Neuron (in vitro differentiated cells): ENCODE measurements around the gene SNAPC1.
"Not testable (repeated sequence)": the region's sequence is repeated elsewhere in the genome, so short reads cannot be mapped to it uniquely, and the experiment has no call there.

Experiments
- H2AFZ ChIP-seq: one replicate; pipeline ENCODE4 v1.6.1; 2013; ENCODE audit warnings: low read depth, mild to moderate bottlenecking, inconsistent platforms, low read length, moderate library complexity
- H3K27me3 ChIP-seq: one replicate; pipeline ENCODE4 v1.6.1; 2013; ENCODE audit warnings: low read length; ENCODE audit not compliant: insufficient read depth
- H3K36me3 ChIP-seq: one replicate; pipeline ENCODE4 v1.6.1; 2013; ENCODE audit warnings: low read length; ENCODE audit not compliant: insufficient read depth
- H3K4me1 ChIP-seq: one replicate; pipeline ENCODE4 v1.6.1; 2013; ENCODE audit warnings: low read length; ENCODE audit not compliant: insufficient read depth
- H3K4me3 ChIP-seq: 2 replicates; pipeline ENCODE4 v1.5.1; 2013; ENCODE audit warnings: mild to moderate bottlenecking, low read length, moderate library complexity
- H3K9me3 ChIP-seq: one replicate; pipeline ENCODE4 v1.6.1; 2013; ENCODE audit warnings: low read length

SNAPC1 gene

GRCh38 chr14:61736751-61737150, 25.5 kb upstream of the SNAPC1 start:
- Histone ChIP-seq H2AFZ (no peak overlapping the region), H3K36me3 (peaks cover 86% of the 10 kb centered on the region), H3K4me3 (no peak overlapping the region), H3K9me3 (no peaks in the 10 kb centered on the region), H3K4me1 (no peaks in the 10 kb centered on the region), H3K27me3 (no peaks in the 10 kb centered on the region)

- H3K4me3 ChIP-seq: no peak overlapping the region
- no peaks in the 10 kb centered on the region for H3K4me1 ChIP-seq
- no peaks in the 10 kb centered on the region for H3K27me3 ChIP-seq
- H3K9me3 ChIP-seq: no peaks in the 10 kb centered on the region
- no peak overlapping the region for H2AFZ ChIP-seq
- H3K36me3 ChIP-seq: peaks cover 86% of the 10 kb centered on the region
Measured at GRCh38 chr14:61737915-61738314, 24.3 kb upstream of the SNAPC1 start.

GRCh38 chr14:61739133-61739532, 23.1 kb upstream of the SNAPC1 start:
- Histone ChIP-seq H3K4me3 (no peak overlapping the region), H3K9me3 (no peaks in the 10 kb centered on the region), H2AFZ (no peak overlapping the region), H3K36me3 (peaks cover 86% of the 10 kb centered on the region), H3K27me3 (no peaks in the 10 kb centered on the region), H3K4me1 (no peaks in the 10 kb centered on the region)

- Histone ChIP-seq H3K36me3 (peaks cover 84% of the 10 kb centered on the region), H2AFZ (no peak overlapping the region), H3K9me3 (no peaks in the 10 kb centered on the region), H3K4me1 (no peaks in the 10 kb centered on the region), H3K4me3 (no peak overlapping the region), H3K27me3 (no peaks in the 10 kb centered on the region)
Measured at GRCh38 chr14:61742371-61742770, 19.8 kb upstream of the SNAPC1 start.

GRCh38 chr14:61744238-61744637, 18.0 kb upstream of the SNAPC1 start:
- no peak overlapping the region for H2AFZ ChIP-seq
- H3K36me3 ChIP-seq: peaks cover 80% of the 10 kb centered on the region
- H3K9me3 ChIP-seq: no peaks in the 10 kb centered on the region
- H3K27me3 ChIP-seq: no peaks in the 10 kb centered on the region
- H3K4me3 ChIP-seq: no peak overlapping the region
- H3K4me1 ChIP-seq: no peaks in the 10 kb centered on the region

- H3K27me3 ChIP-seq, H2AFZ ChIP-seq, H3K4me1 ChIP-seq, H3K9me3 ChIP-seq, H3K4me3 ChIP-seq: not testable (repeated sequence)
- peaks cover 72% of the 10 kb centered on the region for H3K36me3 ChIP-seq
Measured at GRCh38 chr14:61746346-61746745, 15.9 kb upstream of the SNAPC1 start.

- Histone ChIP-seq H3K4me3 (no peak overlapping the region), H3K4me1 (no peaks in the 10 kb centered on the region), H2AFZ (no peak overlapping the region), H3K9me3 (no peaks in the 10 kb centered on the region), H3K27me3 (no peaks in the 10 kb centered on the region), H3K36me3 (peaks cover 68% of the 10 kb centered on the region)
Measured at GRCh38 chr14:61746881-61747280, 15.3 kb upstream of the SNAPC1 start.

- Histone ChIP-seq H2AFZ (no peak overlapping the region), H3K36me3 (peaks cover 63% of the 10 kb centered on the region), H3K9me3 (no peaks in the 10 kb centered on the region), H3K4me3 (no peak overlapping the region), H3K27me3 (no peaks in the 10 kb centered on the region), H3K4me1 (no peaks in the 10 kb centered on the region)
Measured at GRCh38 chr14:61747342-61747741, 14.9 kb upstream of the SNAPC1 start.

GRCh38 chr14:61749264-61749663, 13.0 kb upstream of the SNAPC1 start:
- peaks cover 46% of the 10 kb centered on the region for H3K36me3 ChIP-seq
- H3K27me3 ChIP-seq: no peaks in the 10 kb centered on the region
- peaks cover under 1% of the 10 kb centered on the region for H3K4me1 ChIP-seq
- no peak overlapping the region for H2AFZ ChIP-seq
- no peak overlapping the region for H3K4me3 ChIP-seq
- H3K9me3 ChIP-seq: no peaks in the 10 kb centered on the region

GRCh38 chr14:61749867-61750266, 12.4 kb upstream of the SNAPC1 start:
- no peaks in the 10 kb centered on the region for H3K9me3 ChIP-seq
- H3K4me1 ChIP-seq: peaks cover 6% of the 10 kb centered on the region
- no peak overlapping the region for H2AFZ ChIP-seq
- peaks cover 41% of the 10 kb centered on the region for H3K36me3 ChIP-seq
- no peak overlapping the region for H3K4me3 ChIP-seq
- H3K27me3 ChIP-seq: no peaks in the 10 kb centered on the region

- no peak overlapping the region for H3K4me3 ChIP-seq
- peaks cover 6% of the 10 kb centered on the region for H3K4me1 ChIP-seq
- H3K36me3 ChIP-seq: peaks cover 33% of the 10 kb centered on the region
- no peak overlapping the region for H2AFZ ChIP-seq
- no peaks in the 10 kb centered on the region for H3K27me3 ChIP-seq
- no peaks in the 10 kb centered on the region for H3K9me3 ChIP-seq
Measured at GRCh38 chr14:61750708-61751474, 11.3 kb upstream of the SNAPC1 start.

- Histone ChIP-seq H2AFZ (no peak overlapping the region), H3K9me3 (no peaks in the 10 kb centered on the region), H3K27me3 (no peaks in the 10 kb centered on the region), H3K4me1 (peaks cover 6% of the 10 kb centered on the region), H3K36me3 (peaks cover 29% of the 10 kb centered on the region), H3K4me3 (no peak overlapping the region)
Measured at GRCh38 chr14:61751475-61751989, 10.7 kb upstream of the SNAPC1 start.

GRCh38 chr14:61752626-61753025, 9.6 kb upstream of the SNAPC1 start:
- peaks cover 19% of the 10 kb centered on the region for H3K36me3 ChIP-seq
- H2AFZ ChIP-seq: no peak overlapping the region
- H3K9me3 ChIP-seq: no peaks in the 10 kb centered on the region
- no peaks in the 10 kb centered on the region for H3K27me3 ChIP-seq
- no peak overlapping the region for H3K4me3 ChIP-seq
- peaks cover 6% of the 10 kb centered on the region for H3K4me1 ChIP-seq

GRCh38 chr14:61753631-61754030, 8.6 kb upstream of the SNAPC1 start:
- Histone ChIP-seq H3K27me3 (no peaks in the 10 kb centered on the region), H2AFZ (no peak overlapping the region), H3K4me3 (no peak overlapping the region), H3K36me3 (peaks cover 12% of the 10 kb centered on the region), H3K9me3 (no peaks in the 10 kb centered on the region), H3K4me1 (peaks cover 6% of the 10 kb centered on the region)
